Sigmoid colon (tissue), 7 donors: ENCODE results near the gene PXT1. TPM values are rescaled to one million over a fixed set of nuclear protein-coding genes. Genes with fewer than 3 reads are reported as not detected.

ENCODE experiments used
- DNase-seq: peaks from one replicate; pipeline ENCODE4 v3.0.0-alpha.2; 2019
- H3K27ac ChIP-seq, 4 donors: fragments of 200-600 bp; sonication (generic); one replicate each; pipeline ENCODE4 v1.5.1; 2016 to 2019; ENCODE audit warnings: mild to moderate bottlenecking in 1 of 4
- H3K27me3 ChIP-seq, 3 donors: fragments of 200-600 bp; sonication (generic); one replicate each; pipeline ENCODE4 v1.5.1; 2019; ENCODE audit warnings: mild to moderate bottlenecking in 1 of 3
- H3K36me3 ChIP-seq, 4 donors: fragments of 200-600 bp; sonication (generic); one replicate each; pipeline ENCODE4 v1.5.1; 2016 to 2019
- H3K4me1 ChIP-seq, 4 donors: fragments of 200-600 bp; sonication (generic); one replicate each; pipeline ENCODE4 v1.5.1; 2017 to 2019
- H3K4me3 ChIP-seq, 4 donors: fragments of 200-600 bp; sonication (generic); one replicate each; pipeline ENCODE4 v1.5.1; 2017 to 2019; ENCODE audit warnings: mild to moderate bottlenecking in 2 of 4, moderate library complexity in 1 of 4
- H3K9me3 ChIP-seq, 4 donors: fragments of 200-600 bp in 3 of 4; sonication (generic) in 3 of 4; one replicate each; pipeline versions ENCODE4 v1.5.1 to v1.6.1; 2013 to 2019
- EP300 ChIP-seq, 4 donors: sonication (generic); formaldehyde crosslinking; IDR thresholded peaks; one replicate each; pipeline ENCODE4 v1.6.1; 2017; ENCODE audit warnings: antibody characterized with exemption in 4 of 4
- POLR2A ChIP-seq, 2 donors: fragments of 450-650 bp; IDR thresholded peaks; one replicate each; pipeline ENCODE4 v1.6.1; 2016; ENCODE audit warnings: antibody characterized with exemption in 2 of 2, mild to moderate bottlenecking in 2 of 2, moderate library complexity in 2 of 2
- POLR2AphosphoS5 ChIP-seq, 4 donors: sonication (generic); formaldehyde crosslinking; IDR thresholded peaks; one replicate each; pipeline ENCODE4 v1.6.1; 2017; ENCODE audit warnings: antibody characterized with exemption in 4 of 4
- WGBS, 2 donors: extraction: QIAGEN DNeasy Blood & Tissue Kit; methylation state at CpG; one replicate each; pipeline ENCODE4 v1.1.7; 2013; 5-methylcytosine and 5-hydroxymethylcytosine counted together
- intact Hi-C: fragments of 100-400 bp; cut with DNase I; formaldehyde crosslinking; loops from one replicate; pipeline ENCODE4 v1.15.1; 2023
- polyA plus RNA-seq, 3 donors: library from polyadenylated mRNA; stranded (reverse); fragments of 200-250 nt; gene quantifications; one replicate each; pipeline ENCODE4 v1.2.3, GENCODE V29; 2013
- total RNA-seq, 4 donors: library from RNA; depleted of rRNA; stranded (reverse); fragments of >200 nt; gene quantifications; one replicate each; pipeline ENCODE4 v1.1.0, GENCODE V29; 2016
- TF ChIP-seq, protein P1 (sequence below), 4 experiments: fragments of 450-650 bp in 3 of 4; fragments of 200-600 bp in 1 of 4; IDR thresholded peaks; one replicate each; pipeline ENCODE4 v1.5.1; 2016 to 2019; ENCODE audit warnings: antibody characterized with exemption in 4 of 4, mild to moderate bottlenecking in 3 of 4, moderate library complexity in 2 of 4
- donor health status: healthy with polysubstance abuse.
- donor health status: Bipolar disorder and iron deficiency.
- donor health status: healthy.

The PXT1 gene
- total and polyA plus RNA-seq, 7 donors = not detected

GRCh38 chr6:36374972-36375371 is 67.7 kb downstream of the PXT1 start:
- WGBS, 2 donors = 91 to 92% methylated on average over 8 of the region's 8 CpGs

DNA sequence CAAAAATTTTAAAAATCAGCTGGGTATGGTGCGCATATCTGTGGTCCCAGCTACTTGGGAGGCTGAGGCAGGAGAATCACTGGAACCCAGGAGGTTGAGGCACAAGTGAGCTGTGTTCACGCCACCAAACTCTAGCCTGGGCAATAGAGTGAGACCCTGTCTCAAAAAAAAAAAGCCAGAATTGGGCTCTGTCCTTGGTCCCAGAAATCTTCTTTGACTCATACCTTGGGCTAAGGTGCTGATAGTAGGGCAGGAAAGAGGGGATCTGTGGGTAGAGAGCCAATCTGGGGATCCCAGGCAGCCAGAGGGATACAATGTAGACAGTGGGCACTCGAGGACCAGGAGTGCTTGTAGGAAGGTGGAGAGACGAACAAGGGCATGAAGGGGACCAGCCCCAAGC is 68.5 kb downstream of the PXT1 start:
- Histone ChIP-seq H3K4me3 (no peak overlapping the region), H3K4me1 (no peaks in the 10 kb centered on the region), H3K36me3 (no peaks in the 10 kb centered on the region), H3K27me3 (no peaks in the 10 kb centered on the region), H3K27ac (no peak overlapping the region), H3K9me3 (no peaks in the 10 kb centered on the region)
- DNase-seq = no peak
- no peak for TF ChIP-seq EP300 (IDR thresholded peaks at IDR 0.05)
- TF ChIP-seq POLR2AphosphoS5 (IDR thresholded peaks at IDR 0.05) = no peak
- no peak for TF ChIP-seq POLR2A (IDR thresholded peaks at IDR 0.05)
- TF ChIP-seq, protein P1, sequence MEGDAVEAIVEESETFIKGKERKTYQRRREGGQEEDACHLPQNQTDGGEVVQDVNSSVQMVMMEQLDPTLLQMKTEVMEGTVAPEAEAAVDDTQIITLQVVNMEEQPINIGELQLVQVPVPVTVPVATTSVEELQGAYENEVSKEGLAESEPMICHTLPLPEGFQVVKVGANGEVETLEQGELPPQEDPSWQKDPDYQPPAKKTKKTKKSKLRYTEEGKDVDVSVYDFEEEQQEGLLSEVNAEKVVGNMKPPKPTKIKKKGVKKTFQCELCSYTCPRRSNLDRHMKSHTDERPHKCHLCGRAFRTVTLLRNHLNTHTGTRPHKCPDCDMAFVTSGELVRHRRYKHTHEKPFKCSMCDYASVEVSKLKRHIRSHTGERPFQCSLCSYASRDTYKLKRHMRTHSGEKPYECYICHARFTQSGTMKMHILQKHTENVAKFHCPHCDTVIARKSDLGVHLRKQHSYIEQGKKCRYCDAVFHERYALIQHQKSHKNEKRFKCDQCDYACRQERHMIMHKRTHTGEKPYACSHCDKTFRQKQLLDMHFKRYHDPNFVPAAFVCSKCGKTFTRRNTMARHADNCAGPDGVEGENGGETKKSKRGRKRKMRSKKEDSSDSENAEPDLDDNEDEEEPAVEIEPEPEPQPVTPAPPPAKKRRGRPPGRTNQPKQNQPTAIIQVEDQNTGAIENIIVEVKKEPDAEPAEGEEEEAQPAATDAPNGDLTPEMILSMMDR (IDR thresholded peaks at IDR 0.05) = no peak
- intact Hi-C loops = no loop called here
- 92 to 97% methylated on average over 4 of the region's 4 CpGs for WGBS, 2 donors

More at GRCh38 chr6:36374972-36375371, 67.7 kb downstream of the PXT1 start:
- Histone ChIP-seq H3K36me3 (no peaks in the 10 kb centered on the region), H3K27me3 (no peaks in the 10 kb centered on the region), H3K9me3 (no peaks in the 10 kb centered on the region), H3K4me3 (no peak overlapping the region), H3K4me1 (no peaks in the 10 kb centered on the region), H3K27ac (no peak overlapping the region)
- no peak for DNase-seq
- TF ChIP-seq EP300 (IDR thresholded peaks at IDR 0.05) = no peak
- TF ChIP-seq POLR2A (IDR thresholded peaks at IDR 0.05) = no peak
- TF ChIP-seq, protein P1 (IDR thresholded peaks at IDR 0.05) = no peak
- no peak for TF ChIP-seq POLR2AphosphoS5 (IDR thresholded peaks at IDR 0.05)
- intact Hi-C loops = no loop called here

DNA sequence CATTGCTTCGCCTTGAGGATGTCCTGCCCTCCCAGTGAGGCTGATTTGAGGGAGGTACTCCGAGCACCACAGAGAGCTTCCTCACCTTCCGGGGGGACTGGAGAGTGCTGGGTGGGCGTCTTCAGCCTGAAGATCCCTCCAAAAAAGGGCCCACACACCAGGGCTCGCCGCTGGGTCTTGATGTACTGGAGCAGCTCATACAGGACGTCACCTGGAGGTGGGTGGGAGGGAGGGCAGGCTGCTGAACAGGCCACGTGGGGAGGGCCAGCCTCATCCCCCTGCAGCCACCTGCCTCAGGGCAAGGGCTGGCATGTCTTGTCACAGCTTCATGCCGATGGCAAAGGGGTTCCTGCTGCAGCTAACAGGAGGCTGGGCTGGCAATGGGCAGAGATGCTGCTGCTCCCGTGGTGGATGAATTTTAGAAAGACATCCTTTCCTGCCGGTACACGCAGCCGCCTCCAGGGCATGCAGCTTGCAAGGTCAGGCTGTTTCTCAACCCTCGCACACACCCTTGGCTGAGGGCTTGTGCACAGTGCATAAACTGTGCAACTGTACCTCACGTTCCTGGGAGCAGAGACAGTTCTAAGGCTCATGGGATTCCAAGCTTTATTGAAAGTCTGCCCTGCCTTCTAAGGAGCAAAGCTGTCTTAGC is 69.2 kb downstream of the PXT1 start:
- Histone ChIP-seq H3K36me3 (no peaks in the 10 kb centered on the region), H3K27me3 (no peaks in the 10 kb centered on the region), H3K4me1 (no peaks in the 10 kb centered on the region), H3K27ac (no peak overlapping the region), H3K4me3 (no peak overlapping the region), H3K9me3 (no peaks in the 10 kb centered on the region)
- intact Hi-C loops = no loop called here
- TF ChIP-seq POLR2AphosphoS5 (IDR thresholded peaks at IDR 0.05) (no peak), EP300 (IDR thresholded peaks at IDR 0.05) (no peak)
- TF ChIP-seq, protein P1 (IDR thresholded peaks at IDR 0.05) = no peak
- no peak for DNase-seq
- 76 to 89% methylated on average over 15 of the region's 15 CpGs for WGBS, 2 donors

DNA sequence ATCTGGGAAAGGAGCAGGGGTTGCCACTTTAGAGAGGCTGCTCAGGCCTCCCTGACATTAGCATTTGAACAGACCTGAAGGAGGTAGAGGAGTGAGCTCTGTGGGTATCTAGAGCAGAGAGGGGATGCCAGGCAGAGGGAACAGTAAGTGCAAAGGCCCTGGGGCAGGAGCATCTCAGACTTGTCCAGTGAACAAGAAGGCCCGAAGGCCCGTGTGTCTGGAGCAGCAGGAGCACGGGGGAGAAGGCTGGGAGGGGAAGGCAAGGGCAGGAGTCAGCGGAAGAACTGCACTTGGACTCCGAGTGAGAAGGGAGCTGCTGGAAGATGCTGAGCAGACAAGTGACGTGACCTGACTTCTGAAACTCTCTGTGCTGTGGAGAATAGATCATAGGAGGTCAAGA is 70.6 kb downstream of the PXT1 start:
- no peaks in the 10 kb centered on the region for H3K36me3 ChIP-seq
- intact Hi-C loops = no loop called here
- 92 to 94% methylated on average over 6 of the region's 6 CpGs for WGBS, 2 donors
- H3K27me3 ChIP-seq = no peaks in the 10 kb centered on the region
- no peak for DNase-seq
- no peaks in the 10 kb centered on the region for H3K9me3 ChIP-seq
- no peak overlapping the region for H3K4me3 ChIP-seq
- H3K27ac ChIP-seq = no peak overlapping the region
- H3K4me1 ChIP-seq = no peaks in the 10 kb centered on the region
- TF ChIP-seq, protein P1 (IDR thresholded peaks at IDR 0.05) = no peak
- no peak for TF ChIP-seq POLR2A (IDR thresholded peaks at IDR 0.05)
- no peak for TF ChIP-seq POLR2AphosphoS5 (IDR thresholded peaks at IDR 0.05)
- no peak for TF ChIP-seq EP300 (IDR thresholded peaks at IDR 0.05)

DNA sequence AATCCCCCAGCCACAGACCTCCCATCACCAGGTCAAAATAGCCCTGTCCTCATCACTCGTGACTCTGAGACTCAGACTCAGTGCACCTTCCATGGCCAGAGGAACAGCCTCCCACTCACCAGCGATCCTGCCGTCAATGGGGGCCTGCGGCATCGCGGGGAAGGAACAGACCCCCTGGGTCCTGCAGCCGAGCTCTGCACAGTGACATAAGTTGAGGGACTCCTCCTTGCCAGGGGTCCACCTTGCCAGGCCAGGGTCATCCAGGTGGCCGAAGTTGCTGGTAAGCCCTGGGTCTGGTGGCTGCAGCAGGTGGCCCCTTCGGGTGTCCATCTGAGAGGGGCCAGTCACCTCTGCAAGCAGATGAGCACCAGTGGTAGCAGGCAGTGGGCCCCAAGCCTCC is 71.4 kb downstream of the PXT1 start:
- H3K36me3 ChIP-seq = no peaks in the 10 kb centered on the region
- H3K27me3 ChIP-seq = no peaks in the 10 kb centered on the region
- no peaks in the 10 kb centered on the region for H3K4me1 ChIP-seq
- no peak overlapping the region for H3K4me3 ChIP-seq
- 95 to 96% methylated on average over 9 of the region's 9 CpGs for WGBS, 2 donors
- intact Hi-C loops = no loop called here
- no peak overlapping the region for H3K27ac ChIP-seq
- DNase-seq = no peak
- H3K9me3 ChIP-seq = no peaks in the 10 kb centered on the region
- TF ChIP-seq POLR2A (IDR thresholded peaks at IDR 0.05) (no peak), POLR2AphosphoS5 (IDR thresholded peaks at IDR 0.05) (no peak), EP300 (IDR thresholded peaks at IDR 0.05) (no peak)
- TF ChIP-seq, protein P1 (IDR thresholded peaks at IDR 0.05) = no peak
